Nephron (organoid): ENCODE results near the gene CLMN.

Experiments
- H3K27ac Mint-ChIP-seq, 3 experiments: 2 replicates each; pipeline ENCODE4 v1.8.0; 2020; ENCODE audit warnings: mixed read lengths in 3 of 3, mild to moderate bottlenecking in 2 of 3, moderate library complexity in 1 of 3
- H3K27me3 Mint-ChIP-seq: 2 replicates; pipeline ENCODE4 v1.8.0; 2021; ENCODE audit warnings: low read depth, mild to moderate bottlenecking, moderate library complexity, mixed read lengths
- H3K36me3 Mint-ChIP-seq: 2 replicates; pipeline ENCODE4 v1.8.0; 2020; ENCODE audit warnings: low read depth, mixed read lengths
- H3K4me1 Mint-ChIP-seq: 2 replicates; pipeline ENCODE4 v1.8.0; 2020; ENCODE audit warnings: mixed read lengths
- H3K4me3 Mint-ChIP-seq, 3 experiments: 2 replicates each; pipeline ENCODE4 v1.8.0; 2020; ENCODE audit warnings: mild to moderate bottlenecking in 3 of 3, mixed read lengths in 3 of 3, moderate library complexity in 2 of 3
- H3K9me3 Mint-ChIP-seq: 2 replicates; pipeline ENCODE4 v1.8.0; 2020; ENCODE audit warnings: mixed read lengths
- CTCF ChIP-seq, 3 experiments: fragments of 200-600 bp; sonication (generic); IDR thresholded peaks; one replicate each; pipeline ENCODE4 v1.5.0; 2021; ENCODE audit warnings: antibody characterized with exemption in 3 of 3; ENCODE audit not compliant: unreplicated experiment in 3 of 3

CLMN gene

GRCh38 chr14:95314609-95315008, 5.1 kb downstream of the CLMN start:
- H3K9me3 Mint-ChIP-seq: peaks cover 2% of the 10 kb centered on the region
- H3K4me1 Mint-ChIP-seq: peaks cover 56% of the 10 kb centered on the region
- TF ChIP-seq CTCF (IDR thresholded peaks at IDR 0.05; ENCODE audit: unreplicated experiment in 3 of 3): no peak
- peaks cover 4% of the 10 kb centered on the region for H3K36me3 Mint-ChIP-seq
- H3K4me3 Mint-ChIP-seq: no peak overlapping the region
- H3K27me3 Mint-ChIP-seq: peaks cover 4% of the 10 kb centered on the region
- peak overlapping the region in 2 of 3 experiments; percentile 60 to 81 for H3K27ac Mint-ChIP-seq

- Mint-ChIP-seq H3K9me3 (peaks cover 2% of the 10 kb centered on the region), H3K27me3 (peaks cover under 1% of the 10 kb centered on the region), H3K27ac (peak overlapping the region; percentile 9 to 60 (median 36)), H3K36me3 (peaks cover 4% of the 10 kb centered on the region), H3K4me1 (peaks cover 57% of the 10 kb centered on the region), H3K4me3 (no peak overlapping the region)
- no peak for TF ChIP-seq CTCF (IDR thresholded peaks at IDR 0.05; ENCODE audit: unreplicated experiment in 3 of 3)
These were observed 6.0 kb downstream of the CLMN start for GRCh38 chr14:95313707-95314106.

GRCh38 chr14:95313190-95313589, 6.5 kb downstream of the CLMN start:
- H3K4me1 Mint-ChIP-seq: peaks cover 57% of the 10 kb centered on the region
- H3K4me3 Mint-ChIP-seq: no peak overlapping the region
- peaks cover 2% of the 10 kb centered on the region for H3K9me3 Mint-ChIP-seq
- H3K27me3 Mint-ChIP-seq: peaks cover 3% of the 10 kb centered on the region
- peak overlapping the region; percentile 9 to 60 (median 36) for H3K27ac Mint-ChIP-seq
- no peak for TF ChIP-seq CTCF (IDR thresholded peaks at IDR 0.05; ENCODE audit: unreplicated experiment in 3 of 3)
- H3K36me3 Mint-ChIP-seq: peaks cover 4% of the 10 kb centered on the region

GRCh38 chr14:95312311-95312710, 7.4 kb downstream of the CLMN start:
- H3K27ac Mint-ChIP-seq: peak overlapping the region in 2 of 3 experiments; percentile 47 to 60
- TF ChIP-seq CTCF (IDR thresholded peaks at IDR 0.05; ENCODE audit: unreplicated experiment in 3 of 3): no peak
- H3K9me3 Mint-ChIP-seq: peaks cover 2% of the 10 kb centered on the region
- peaks cover 57% of the 10 kb centered on the region for H3K4me1 Mint-ChIP-seq
- peaks cover 5% of the 10 kb centered on the region for H3K27me3 Mint-ChIP-seq
- no peak overlapping the region for H3K4me3 Mint-ChIP-seq
- H3K36me3 Mint-ChIP-seq: peaks cover 4% of the 10 kb centered on the region

GRCh38 chr14:95311752-95312151, 8.0 kb downstream of the CLMN start:
- no peak overlapping the region for H3K27ac Mint-ChIP-seq
- H3K4me1 Mint-ChIP-seq: peaks cover 54% of the 10 kb centered on the region
- TF ChIP-seq CTCF (IDR thresholded peaks at IDR 0.05; ENCODE audit: unreplicated experiment in 3 of 3): no peak
- peaks cover 4% of the 10 kb centered on the region for H3K36me3 Mint-ChIP-seq
- H3K27me3 Mint-ChIP-seq: peaks cover 5% of the 10 kb centered on the region
- H3K9me3 Mint-ChIP-seq: peaks cover 2% of the 10 kb centered on the region
- no peak overlapping the region for H3K4me3 Mint-ChIP-seq

- peaks cover 8% of the 10 kb centered on the region for H3K27me3 Mint-ChIP-seq
- peaks cover 47% of the 10 kb centered on the region for H3K4me1 Mint-ChIP-seq
- no peak overlapping the region for H3K4me3 Mint-ChIP-seq
- peaks cover 4% of the 10 kb centered on the region for H3K36me3 Mint-ChIP-seq
- peaks cover 2% of the 10 kb centered on the region for H3K9me3 Mint-ChIP-seq
- no peak overlapping the region for H3K27ac Mint-ChIP-seq
- TF ChIP-seq CTCF (IDR thresholded peaks at IDR 0.05; ENCODE audit: unreplicated experiment in 3 of 3): no peak
These were observed 8.9 kb downstream of the CLMN start for GRCh38 chr14:95310635-95311380.
